Tibial nerve (tissue), 4 donors: ENCODE data around the gene HRH2. TPM values are rescaled to one million over a fixed set of nuclear protein-coding genes. Genes with fewer than 3 reads are reported as not detected.

Experiments
- DNase-seq, 2 donors: peaks; one replicate each; pipeline ENCODE4 v3.0.0-alpha.2; 2019; ENCODE audit warnings: low spot score in 2 of 2
- H3K27ac ChIP-seq, 4 donors: fragments of 200-600 bp; sonication (generic) in 3 of 4; one replicate each; pipeline ENCODE4 v1.5.1; 2017 to 2019; ENCODE audit warnings: mild to moderate bottlenecking in 1 of 4
- H3K27me3 ChIP-seq, 2 donors: fragments of 200-600 bp; sonication (generic) in 1 of 2; one replicate each; pipeline versions ENCODE4 v1.5.1 to v1.6.0; 2017 to 2019
- H3K36me3 ChIP-seq, 3 donors: fragments of 200-600 bp; sonication (generic); one replicate each; pipeline ENCODE4 v1.5.1; 2018 to 2019
- H3K4me1 ChIP-seq, 4 donors: fragments of 200-600 bp; sonication (generic) in 3 of 4; one replicate each; pipeline ENCODE4 v1.5.1; 2017 to 2019
- H3K4me3 ChIP-seq, 4 donors: fragments of 200-600 bp; sonication (generic) in 3 of 4; one replicate each; pipeline ENCODE4 v1.5.1; 2017 to 2019; ENCODE audit warnings: mild to moderate bottlenecking in 1 of 4, moderate library complexity in 1 of 4
- H3K9me3 ChIP-seq, 4 donors: fragments of 200-600 bp; sonication (generic) in 3 of 4; one replicate each; pipeline ENCODE4 v1.5.1; 2017 to 2019
- EP300 ChIP-seq, 2 donors: sonication (generic); formaldehyde crosslinking; IDR thresholded peaks; one replicate each; pipeline ENCODE4 v1.6.1; 2017; ENCODE audit warnings: antibody characterized with exemption in 2 of 2, mild to moderate bottlenecking in 1 of 2
- POLR2A ChIP-seq, 2 donors: fragments of 450-650 bp; IDR thresholded peaks; one replicate each; pipeline ENCODE4 v1.6.1; 2017; ENCODE audit warnings: antibody characterized with exemption in 2 of 2, mild to moderate bottlenecking in 2 of 2, moderate library complexity in 2 of 2
- WGBS, 2 donors: methylation state at CpG; one replicate each; pipeline ENCODE4 v1.1.5; 2018; 5-methylcytosine and 5-hydroxymethylcytosine counted together
- total RNA-seq, 4 donors: library from RNA; depleted of rRNA; stranded (reverse); fragments of >200 nt; gene quantifications; one replicate each; pipeline ENCODE4 v1.1.0, GENCODE V29; 2016
- TF ChIP-seq, protein P1 (sequence below), 5 experiments: fragments of 200-600 bp in 3 of 5; fragments of 450-650 bp in 2 of 5; sonication (generic) in 3 of 5; IDR thresholded peaks; one replicate each; pipeline ENCODE4 v1.5.1; 2016 to 2019; ENCODE audit warnings: antibody characterized with exemption in 5 of 5, mild to moderate bottlenecking in 3 of 5, moderate library complexity in 2 of 5

HRH2 gene
- total RNA-seq, 4 donors from 2014 or later = 0.84 to 9.3 (median 3.4) TPM

DNA sequence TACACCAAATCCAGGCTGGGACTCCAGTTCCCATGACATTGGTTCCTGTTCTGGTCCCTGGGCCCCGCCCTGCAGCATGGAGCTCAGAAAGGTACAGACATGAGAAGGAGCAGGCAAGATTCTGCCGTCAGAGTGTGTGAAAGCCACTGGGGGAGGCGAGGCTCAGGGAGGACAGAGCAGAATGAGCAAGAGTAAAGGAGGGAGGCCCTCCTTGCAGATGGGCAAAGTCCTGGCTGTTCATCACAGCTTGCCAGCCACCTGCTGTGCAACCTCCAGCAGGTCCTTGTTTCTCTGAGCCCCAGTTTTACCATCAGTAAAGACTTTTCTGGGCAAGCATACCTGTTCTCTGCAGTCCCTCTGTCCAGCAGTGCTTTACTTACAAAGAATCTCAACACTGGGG lies 73.3 kb downstream of the HRH2 start:
- DNase-seq = no peak
- Histone ChIP-seq H3K4me3 (no peak overlapping the region), H3K9me3 (peaks cover 0 to 10% (median 0%) of the 10 kb centered on the region in 4 donors), H3K4me1 (peaks cover 0 to 8% (median 0%) of the 10 kb centered on the region in 4 donors), H3K36me3 (no peaks in the 10 kb centered on the region), H3K27me3 (peaks cover 0 to 20% of the 10 kb centered on the region in 2 donors), H3K27ac (no peak overlapping the region)
- WGBS, 2 donors = 65 to 88% methylated on average over 3 of the region's 3 CpGs
- TF ChIP-seq EP300 (IDR thresholded peaks at IDR 0.05) = no peak
- no peak for TF ChIP-seq POLR2A (IDR thresholded peaks at IDR 0.05)
- TF ChIP-seq, protein P1, sequence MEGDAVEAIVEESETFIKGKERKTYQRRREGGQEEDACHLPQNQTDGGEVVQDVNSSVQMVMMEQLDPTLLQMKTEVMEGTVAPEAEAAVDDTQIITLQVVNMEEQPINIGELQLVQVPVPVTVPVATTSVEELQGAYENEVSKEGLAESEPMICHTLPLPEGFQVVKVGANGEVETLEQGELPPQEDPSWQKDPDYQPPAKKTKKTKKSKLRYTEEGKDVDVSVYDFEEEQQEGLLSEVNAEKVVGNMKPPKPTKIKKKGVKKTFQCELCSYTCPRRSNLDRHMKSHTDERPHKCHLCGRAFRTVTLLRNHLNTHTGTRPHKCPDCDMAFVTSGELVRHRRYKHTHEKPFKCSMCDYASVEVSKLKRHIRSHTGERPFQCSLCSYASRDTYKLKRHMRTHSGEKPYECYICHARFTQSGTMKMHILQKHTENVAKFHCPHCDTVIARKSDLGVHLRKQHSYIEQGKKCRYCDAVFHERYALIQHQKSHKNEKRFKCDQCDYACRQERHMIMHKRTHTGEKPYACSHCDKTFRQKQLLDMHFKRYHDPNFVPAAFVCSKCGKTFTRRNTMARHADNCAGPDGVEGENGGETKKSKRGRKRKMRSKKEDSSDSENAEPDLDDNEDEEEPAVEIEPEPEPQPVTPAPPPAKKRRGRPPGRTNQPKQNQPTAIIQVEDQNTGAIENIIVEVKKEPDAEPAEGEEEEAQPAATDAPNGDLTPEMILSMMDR (IDR thresholded peaks at IDR 0.05) = no peak

DNA sequence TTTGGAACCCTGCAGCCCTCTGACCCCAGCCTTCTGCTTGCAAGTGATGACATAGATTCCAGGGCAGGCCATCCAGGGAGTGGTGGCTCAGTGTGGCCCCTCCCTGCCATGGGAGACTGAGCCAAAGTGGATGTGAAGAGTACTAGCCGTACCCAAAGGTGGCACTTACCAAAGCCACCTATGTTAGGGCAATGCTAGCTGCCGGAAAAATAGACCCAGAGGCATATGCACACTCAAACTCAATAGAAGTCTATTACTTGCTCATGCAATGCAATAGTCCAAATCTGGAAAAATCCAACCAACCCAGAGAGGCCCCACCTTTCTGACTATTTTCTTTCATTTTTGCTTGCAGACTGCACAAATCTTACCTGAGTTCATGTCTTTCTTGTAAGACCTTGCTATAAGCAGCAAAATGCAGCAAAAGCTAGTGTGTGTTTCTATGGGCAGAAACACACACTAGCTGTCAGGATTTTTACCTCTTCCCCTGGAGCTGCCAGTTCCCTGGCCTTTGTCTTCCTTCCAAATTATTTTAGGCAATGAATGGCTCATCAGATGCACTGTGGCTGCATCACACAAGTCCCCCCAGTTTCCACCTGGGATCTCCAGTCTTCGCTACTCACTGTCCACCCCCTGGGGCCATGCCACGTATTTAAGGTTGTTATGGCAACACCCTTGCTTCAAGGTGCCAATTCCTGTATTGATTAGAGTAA lies 74.0 kb downstream of the HRH2 start:
- TF ChIP-seq, protein P1 (IDR thresholded peaks at IDR 0.05) = no peak
- no peak for TF ChIP-seq POLR2A (IDR thresholded peaks at IDR 0.05)
- TF ChIP-seq EP300 (IDR thresholded peaks at IDR 0.05) = no peak
- H3K4me3 ChIP-seq = no peak overlapping the region
- DNase-seq = no peak

DNA sequence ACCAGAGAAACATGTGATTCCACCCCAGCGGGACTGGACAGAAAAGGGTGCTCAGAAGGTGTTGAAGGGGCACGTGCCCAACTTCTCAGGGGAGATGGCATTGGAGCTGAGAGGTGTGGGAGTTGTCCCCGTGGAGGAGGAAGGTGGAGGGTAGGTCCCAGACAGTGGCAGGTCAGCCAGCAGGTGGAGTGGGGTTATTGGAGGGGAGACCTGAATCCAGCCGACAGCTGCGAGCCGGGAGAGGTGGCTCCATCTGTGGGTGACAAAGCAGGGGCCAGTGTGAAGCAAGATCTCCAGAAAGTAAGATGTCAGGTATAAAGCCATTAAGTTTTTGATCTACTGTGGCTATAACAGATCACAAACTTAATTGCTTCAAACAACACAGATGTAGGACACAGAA lies 75.1 kb downstream of the HRH2 start:
- Histone ChIP-seq H3K36me3 (no peaks in the 10 kb centered on the region), H3K4me3 (no peak overlapping the region), H3K4me1 (peaks cover 0 to 8% (median 0%) of the 10 kb centered on the region in 4 donors), H3K27ac (no peak overlapping the region), H3K27me3 (peaks cover 0 to 15% of the 10 kb centered on the region in 2 donors), H3K9me3 (peaks cover 0 to 10% (median 0%) of the 10 kb centered on the region in 4 donors)
- 79 to 88% methylated on average over 6 of the region's 6 CpGs for WGBS, 2 donors
- DNase-seq = no peak
- TF ChIP-seq POLR2A (IDR thresholded peaks at IDR 0.05) = no peak
- TF ChIP-seq EP300 (IDR thresholded peaks at IDR 0.05) = no peak
- TF ChIP-seq, protein P1 (IDR thresholded peaks at IDR 0.05) = no peak

More for the DNA sequence above, 74.0 kb downstream of the HRH2 start:
- Histone ChIP-seq H3K36me3 (no peaks in the 10 kb centered on the region), H3K27ac (no peak overlapping the region), H3K27me3 (peaks cover 0 to 20% of the 10 kb centered on the region in 2 donors), H3K9me3 (peaks cover 0 to 10% (median 0%) of the 10 kb centered on the region in 4 donors), H3K4me1 (peaks cover 0 to 8% (median 0%) of the 10 kb centered on the region in 4 donors)
- WGBS, 2 donors = 66 to 74% methylated on average over 4 of the region's 4 CpGs

DNA sequence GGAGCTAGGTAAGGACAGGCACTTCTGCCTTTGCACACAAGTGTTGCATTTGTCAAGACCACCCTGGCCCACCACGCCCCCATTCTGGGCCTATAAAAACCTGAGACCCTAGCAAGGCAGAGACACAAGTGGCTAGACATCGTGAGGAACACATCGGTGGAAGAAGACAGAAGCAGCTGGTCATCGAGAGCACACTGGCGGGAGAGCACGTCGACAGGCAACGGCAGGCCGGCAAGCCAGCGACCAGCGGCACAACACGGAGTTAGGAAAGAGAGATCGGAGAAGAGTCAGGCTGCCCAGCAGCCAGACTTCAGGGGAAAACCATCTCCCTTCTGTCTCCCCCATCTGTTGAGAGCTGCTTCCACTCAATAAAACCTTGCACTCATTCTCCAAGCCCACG lies 76.1 kb downstream of the HRH2 start:
- peaks cover 0 to 10% (median 0%) of the 10 kb centered on the region in 4 donors for H3K9me3 ChIP-seq
- peaks cover 0 to 5% of the 10 kb centered on the region in 2 donors for H3K27me3 ChIP-seq
- H3K4me3 ChIP-seq = no peak overlapping the region
- DNase-seq = no peak
- peaks cover 0 to 8% (median 0%) of the 10 kb centered on the region in 4 donors for H3K4me1 ChIP-seq
- no peak for TF ChIP-seq POLR2A (IDR thresholded peaks at IDR 0.05)
- TF ChIP-seq, protein P1 (IDR thresholded peaks at IDR 0.05) = no peak
- no peak for TF ChIP-seq EP300 (IDR thresholded peaks at IDR 0.05)
- whole genome bisulfite sequencing, 2 donors = 86 to 90% methylated on average over 14 of the region's 14 CpGs
- H3K27ac ChIP-seq = no peak overlapping the region
- H3K36me3 ChIP-seq = no peaks in the 10 kb centered on the region

DNA sequence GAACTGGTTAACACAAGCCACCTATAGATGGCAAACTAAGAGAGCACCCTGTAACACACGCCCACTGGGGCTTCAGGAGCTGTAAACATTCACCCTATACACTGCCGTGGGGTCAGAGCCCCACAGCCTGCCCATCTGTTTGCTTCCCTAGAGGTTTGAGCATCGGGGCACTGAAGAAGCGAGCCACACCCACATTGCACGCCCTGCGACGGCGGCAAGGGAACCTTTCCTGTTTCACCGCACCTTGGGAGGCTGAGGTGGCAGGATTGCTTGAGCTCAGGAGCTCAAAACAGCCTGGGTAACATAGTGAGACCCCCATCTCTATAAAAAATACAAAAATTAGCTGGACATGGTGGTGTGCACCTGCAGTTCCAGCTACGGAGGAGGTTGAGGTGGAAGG lies 76.6 kb downstream of the HRH2 start:
- TF ChIP-seq POLR2A (IDR thresholded peaks at IDR 0.05) (no peak), EP300 (IDR thresholded peaks at IDR 0.05) (no peak)
- TF ChIP-seq, protein P1 (IDR thresholded peaks at IDR 0.05) = no peak
- Histone ChIP-seq H3K36me3 (no peaks in the 10 kb centered on the region), H3K4me1 (peaks cover 0 to 5% (median 0%) of the 10 kb centered on the region in 4 donors), H3K4me3 (no peak overlapping the region), H3K27me3 (peaks cover 0 to under 1% of the 10 kb centered on the region in 2 donors), H3K9me3 (peaks cover 0 to 10% (median 0%) of the 10 kb centered on the region in 4 donors), H3K27ac (no peak overlapping the region)
- no peak for DNase-seq
- 77 to 80% methylated on average over 10 of the region's 10 CpGs for WGBS, 2 donors
